ENCODE results near the gene PACRG. TPM values are rescaled to one million over a fixed set of nuclear protein-coding genes. Genes with fewer than 3 reads are reported as not detected.
A peak's percentile ranks its signal among the peaks of the same experiment; 100 is the strongest.

Gene PACRG
- total RNA-seq, 1 donor, result 1.4 TPM

DNA sequence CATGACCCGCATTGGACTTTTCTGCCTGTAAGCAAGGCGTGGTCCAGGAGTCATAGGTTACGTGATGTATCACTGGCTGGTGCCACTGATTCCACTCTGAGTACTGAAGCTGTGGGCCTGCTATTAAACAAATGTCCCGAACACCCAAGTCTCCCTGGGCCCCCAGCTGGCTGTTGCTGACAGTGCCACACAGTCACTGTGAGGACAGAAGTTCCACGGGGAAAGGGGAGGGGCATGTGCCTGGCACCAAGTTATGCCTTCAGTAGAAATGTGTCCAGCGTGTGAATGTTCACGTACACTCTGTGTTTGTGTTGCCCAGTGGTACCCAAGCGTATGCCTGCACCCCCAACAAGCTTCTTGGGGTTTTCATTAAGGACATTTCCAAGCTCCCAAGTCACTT is 515.3 kb downstream of the PACRG start:
- H4K20me1 ChIP-seq (ENCODE audit: insufficient read depth, low read length), result no peaks in the 10 kb centered on the region
- H3K27ac ChIP-seq (ENCODE audit: low read depth, low read length), result no peak overlapping the region
- H3K79me2 ChIP-seq (ENCODE audit: insufficient read depth, low read length), result no peaks in the 10 kb centered on the region
- no peaks in the 10 kb centered on the region for H3K4me1 ChIP-seq (ENCODE audit: insufficient read depth, low read length)
- H3K4me3 ChIP-seq (ENCODE audit: insufficient read depth, low read length), result no peak overlapping the region
- H3K36me3 ChIP-seq (ENCODE audit: insufficient read depth, low read length), result no peaks in the 10 kb centered on the region
- H2AFZ ChIP-seq (ENCODE audit: low read length), result no peak overlapping the region
- DNase-seq (ENCODE audit: insufficient read length, low spot score, missing footprints), result no peak
- no peaks in the 10 kb centered on the region for H3K27me3 ChIP-seq (ENCODE audit: insufficient read depth, low read length)
- TF ChIP-seq, protein P1, sequence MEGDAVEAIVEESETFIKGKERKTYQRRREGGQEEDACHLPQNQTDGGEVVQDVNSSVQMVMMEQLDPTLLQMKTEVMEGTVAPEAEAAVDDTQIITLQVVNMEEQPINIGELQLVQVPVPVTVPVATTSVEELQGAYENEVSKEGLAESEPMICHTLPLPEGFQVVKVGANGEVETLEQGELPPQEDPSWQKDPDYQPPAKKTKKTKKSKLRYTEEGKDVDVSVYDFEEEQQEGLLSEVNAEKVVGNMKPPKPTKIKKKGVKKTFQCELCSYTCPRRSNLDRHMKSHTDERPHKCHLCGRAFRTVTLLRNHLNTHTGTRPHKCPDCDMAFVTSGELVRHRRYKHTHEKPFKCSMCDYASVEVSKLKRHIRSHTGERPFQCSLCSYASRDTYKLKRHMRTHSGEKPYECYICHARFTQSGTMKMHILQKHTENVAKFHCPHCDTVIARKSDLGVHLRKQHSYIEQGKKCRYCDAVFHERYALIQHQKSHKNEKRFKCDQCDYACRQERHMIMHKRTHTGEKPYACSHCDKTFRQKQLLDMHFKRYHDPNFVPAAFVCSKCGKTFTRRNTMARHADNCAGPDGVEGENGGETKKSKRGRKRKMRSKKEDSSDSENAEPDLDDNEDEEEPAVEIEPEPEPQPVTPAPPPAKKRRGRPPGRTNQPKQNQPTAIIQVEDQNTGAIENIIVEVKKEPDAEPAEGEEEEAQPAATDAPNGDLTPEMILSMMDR (IDR thresholded peaks at IDR 0.05; ENCODE audit: extremely low read depth, low read depth, low read length), result no peak
- H3K4me2 ChIP-seq (ENCODE audit: insufficient read depth, low read length), result no peak overlapping the region
- no peaks in the 10 kb centered on the region for H3K9me3 ChIP-seq (ENCODE audit: low read depth, low read length)

DNA sequence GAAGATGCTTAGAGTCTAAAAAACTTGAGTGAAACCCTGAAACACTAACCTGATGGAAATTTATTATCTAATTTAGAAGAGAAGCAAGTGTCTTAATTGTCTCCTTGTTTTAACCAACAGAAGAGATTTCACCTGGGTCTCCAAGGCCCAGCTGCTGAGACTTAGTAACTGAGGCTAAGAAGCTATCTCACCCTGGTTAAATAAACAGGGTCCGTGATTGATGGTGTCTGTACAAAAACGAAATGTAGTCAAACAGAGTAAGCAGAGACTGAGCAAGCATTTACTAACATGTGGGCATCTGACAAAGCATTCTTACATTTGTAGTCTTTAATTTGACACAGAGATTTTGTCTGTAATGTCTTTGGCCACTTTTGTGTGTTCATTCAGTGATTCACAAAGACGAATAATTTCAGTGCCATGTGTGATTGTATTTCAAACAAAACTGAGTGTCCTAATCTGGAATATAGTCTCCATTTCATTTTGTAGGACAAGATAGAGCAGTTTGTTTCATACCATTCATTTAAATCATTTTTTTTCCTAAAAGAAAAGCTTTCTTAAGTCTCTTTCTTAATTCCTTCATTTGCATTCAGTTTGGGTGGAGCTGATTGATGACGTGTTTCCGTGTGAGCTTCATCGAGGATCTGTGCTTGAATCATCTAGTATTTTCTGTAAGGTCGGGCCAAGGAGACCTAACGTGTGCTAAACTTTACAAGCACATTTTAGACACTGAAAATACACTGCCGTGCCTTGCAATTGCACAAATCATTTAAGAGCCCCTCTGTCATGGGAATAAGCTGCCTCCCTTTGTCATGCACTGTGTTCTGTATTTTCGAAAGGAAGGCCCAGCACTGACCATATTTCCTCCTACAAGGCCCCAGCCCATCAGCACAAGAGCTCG is 516.2 kb downstream of the PACRG start:
- no peak overlapping the region for H3K27ac ChIP-seq (ENCODE audit: low read depth, low read length)
- H3K4me2 ChIP-seq (ENCODE audit: insufficient read depth, low read length), result no peak overlapping the region
- H3K27me3 ChIP-seq (ENCODE audit: insufficient read depth, low read length), result no peaks in the 10 kb centered on the region
- H3K79me2 ChIP-seq (ENCODE audit: insufficient read depth, low read length), result no peaks in the 10 kb centered on the region
- no peaks in the 10 kb centered on the region for H4K20me1 ChIP-seq (ENCODE audit: insufficient read depth, low read length)
- H2AFZ ChIP-seq (ENCODE audit: low read length), result no peak overlapping the region
- H3K4me1 ChIP-seq (ENCODE audit: insufficient read depth, low read length), result no peaks in the 10 kb centered on the region
- H3K4me3 ChIP-seq (ENCODE audit: insufficient read depth, low read length), result no peak overlapping the region
- no peak for DNase-seq (ENCODE audit: insufficient read length, low spot score, missing footprints)
- no peaks in the 10 kb centered on the region for H3K36me3 ChIP-seq (ENCODE audit: insufficient read depth, low read length)
- no peaks in the 10 kb centered on the region for H3K9me3 ChIP-seq (ENCODE audit: low read depth, low read length)
- TF ChIP-seq, protein P1 (IDR thresholded peaks at IDR 0.05; ENCODE audit: extremely low read depth, low read depth, low read length), result no peak

DNA sequence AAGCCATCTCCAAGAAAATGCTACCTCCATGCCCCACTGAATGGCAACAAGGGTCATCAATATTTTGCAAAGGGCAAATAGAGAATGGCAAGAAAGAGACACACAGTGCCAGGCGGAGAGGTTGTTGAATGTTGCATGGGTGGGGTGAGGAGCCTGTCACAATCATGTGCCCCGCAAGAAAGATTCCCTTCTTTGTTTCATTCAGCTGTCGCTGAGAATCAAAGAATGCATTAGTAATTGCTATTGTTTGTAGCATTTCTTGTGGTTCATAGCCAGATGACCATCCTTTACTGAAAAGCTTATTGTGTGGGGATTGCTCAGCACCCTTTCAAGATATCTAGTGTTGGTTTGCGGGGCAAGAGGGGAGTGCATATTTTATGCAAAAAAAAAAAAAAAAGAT is 520.3 kb downstream of the PACRG start:
- DNase-seq (ENCODE audit: insufficient read length, low spot score, missing footprints), result no peak
- Histone ChIP-seq H3K36me3 (ENCODE audit: insufficient read depth, low read length) (no peaks in the 10 kb centered on the region), H3K9me3 (ENCODE audit: low read depth, low read length) (no peaks in the 10 kb centered on the region), H3K4me3 (ENCODE audit: insufficient read depth, low read length) (no peak overlapping the region), H3K27me3 (ENCODE audit: insufficient read depth, low read length) (no peaks in the 10 kb centered on the region), H3K27ac (ENCODE audit: low read depth, low read length) (no peak overlapping the region), H3K79me2 (ENCODE audit: insufficient read depth, low read length) (no peaks in the 10 kb centered on the region), H2AFZ (ENCODE audit: low read length) (no peak overlapping the region), H4K20me1 (ENCODE audit: insufficient read depth, low read length) (no peaks in the 10 kb centered on the region), H3K4me1 (ENCODE audit: insufficient read depth, low read length) (no peaks in the 10 kb centered on the region), H3K4me2 (ENCODE audit: insufficient read depth, low read length) (no peak overlapping the region)
- TF ChIP-seq, protein P1 (IDR thresholded peaks at IDR 0.05; ENCODE audit: extremely low read depth, low read depth, low read length), result no peak

DNA sequence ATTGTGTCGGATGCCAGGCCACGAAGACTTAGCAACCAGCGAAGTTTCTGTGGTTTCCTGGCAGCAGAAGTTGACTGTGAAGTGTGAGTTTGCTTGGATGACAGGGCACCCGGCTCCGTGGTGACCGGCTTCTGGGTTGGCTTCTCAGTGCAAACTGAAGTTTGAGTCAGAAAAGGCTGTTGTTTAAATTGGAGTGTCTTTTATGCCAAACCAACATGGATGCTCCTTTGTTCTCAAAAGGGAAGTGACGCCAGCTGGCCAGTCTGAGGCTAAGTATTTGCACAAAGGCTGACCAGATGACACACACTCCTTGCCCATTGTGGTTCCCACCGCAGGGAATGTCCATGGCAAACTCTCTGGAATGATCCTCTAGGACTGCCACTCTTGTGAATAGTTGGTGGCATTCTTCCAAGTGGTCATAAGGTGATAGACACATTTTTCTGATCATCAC is 521.9 kb downstream of the PACRG start:
- no peaks in the 10 kb centered on the region for H3K27me3 ChIP-seq (ENCODE audit: insufficient read depth, low read length)
- TF ChIP-seq, protein P1 (IDR thresholded peaks at IDR 0.05; ENCODE audit: extremely low read depth, low read depth, low read length), result no peak
- DNase-seq (ENCODE audit: insufficient read length, low spot score, missing footprints), result no peak
- no peaks in the 10 kb centered on the region for H3K9me3 ChIP-seq (ENCODE audit: low read depth, low read length)
- H3K36me3 ChIP-seq (ENCODE audit: insufficient read depth, low read length), result no peaks in the 10 kb centered on the region
- H3K27ac ChIP-seq (ENCODE audit: low read depth, low read length), result no peak overlapping the region
- no peaks in the 10 kb centered on the region for H3K79me2 ChIP-seq (ENCODE audit: insufficient read depth, low read length)
- H2AFZ ChIP-seq (ENCODE audit: low read length), result peak overlapping the region; percentile 75
- H3K4me2 ChIP-seq (ENCODE audit: insufficient read depth, low read length), result peak overlapping the region; percentile 21
- no peak overlapping the region for H3K4me3 ChIP-seq (ENCODE audit: insufficient read depth, low read length)
- no peaks in the 10 kb centered on the region for H3K4me1 ChIP-seq (ENCODE audit: insufficient read depth, low read length)
- H4K20me1 ChIP-seq (ENCODE audit: insufficient read depth, low read length), result no peaks in the 10 kb centered on the region
